NCI-H2196 treated with DMSO at 0.1 percent for 48 hours (cell line): ENCODE results near the gene SLC38A11.
A peak's percentile ranks its signal among the peaks of the same experiment; 100 is the strongest.
"Not testable (repeated sequence)": the region's sequence is repeated elsewhere in the genome, so short reads cannot be mapped to it uniquely, and the experiment has no call there.

Experiments used
- DNase-seq: peaks from one replicate; lab custom pipeline; 2025; ENCODE audit not compliant: unreplicated experiment; lab: John Stamatoyannopoulos, UW

Gene SLC38A11

GRCh38 chr2:164881524-164881923, 73.8 kb downstream of the SLC38A11 start:
- no peak for DNase-seq

- DNase-seq = no peak
Observed at GRCh38 chr2:164879901-164880535, 75.3 kb downstream of the SLC38A11 start.

GRCh38 chr2:164877927-164878326, 77.4 kb downstream of the SLC38A11 start:
- no peak for DNase-seq

GRCh38 chr2:164877169-164877568, 78.2 kb downstream of the SLC38A11 start:
- DNase-seq = no peak

GRCh38 chr2:164875334-164876205, 79.8 kb downstream of the SLC38A11 start:
- DNase-seq = no peak

GRCh38 chr2:164873210-164873908, 82.0 kb downstream of the SLC38A11 start:
- DNase-seq = peak; percentile 57

- DNase-seq = no peak
Observed at GRCh38 chr2:164871404-164871803, 83.9 kb downstream of the SLC38A11 start.

GRCh38 chr2:164869420-164869772, 85.9 kb downstream of the SLC38A11 start:
- DNase-seq = no peak

GRCh38 chr2:164868563-164869419, 86.5 kb downstream of the SLC38A11 start:
- no peak for DNase-seq

GRCh38 chr2:164867779-164868397, 87.4 kb downstream of the SLC38A11 start:
- no peak for DNase-seq

GRCh38 chr2:164866381-164866780, 88.9 kb downstream of the SLC38A11 start:
- not testable (repeated sequence) for DNase-seq

GRCh38 chr2:164860694-164861042, 94.7 kb downstream of the SLC38A11 start:
- no peak for DNase-seq

- DNase-seq = not testable (repeated sequence)
Observed at GRCh38 chr2:164859906-164860693, 95.2 kb downstream of the SLC38A11 start.

- no peak for DNase-seq
Observed at GRCh38 chr2:164859251-164859818, 96.0 kb downstream of the SLC38A11 start.

- no peak for DNase-seq
Observed at GRCh38 chr2:164852086-164852485, 103.2 kb downstream of the SLC38A11 start.

GRCh38 chr2:164850235-164850634, 105.1 kb downstream of the SLC38A11 start:
- no peak for DNase-seq

GRCh38 chr2:164849506-164849905, 105.8 kb downstream of the SLC38A11 start:
- no peak for DNase-seq

GRCh38 chr2:164847981-164848741, 107.2 kb downstream of the SLC38A11 start:
- peak; percentile 42 for DNase-seq

GRCh38 chr2:164847291-164847690, 108.0 kb downstream of the SLC38A11 start:
- DNase-seq = no peak
